AG09319 (cell line): ENCODE data around the gene CCDC6.

Experiments used
- DNase-seq: peaks from one replicate; pipeline ENCODE4 v3.0.0-alpha.2; 2010; ENCODE audit warnings: low read depth; ENCODE audit errors: extremely low read depth
- CTCF ChIP-seq: IDR thresholded peaks from 2 replicates; pipeline ENCODE4 v1.5.1; 2011; ENCODE audit warnings: low read depth, mild to moderate bottlenecking, inconsistent platforms, low read length, moderate library complexity

CCDC6 gene

GRCh38 chr10:59905066-59905730 lies 1.2 kb downstream of the CCDC6 start:
- TF ChIP-seq CTCF, result no peak
- DNase-seq, result no peak

DNA sequence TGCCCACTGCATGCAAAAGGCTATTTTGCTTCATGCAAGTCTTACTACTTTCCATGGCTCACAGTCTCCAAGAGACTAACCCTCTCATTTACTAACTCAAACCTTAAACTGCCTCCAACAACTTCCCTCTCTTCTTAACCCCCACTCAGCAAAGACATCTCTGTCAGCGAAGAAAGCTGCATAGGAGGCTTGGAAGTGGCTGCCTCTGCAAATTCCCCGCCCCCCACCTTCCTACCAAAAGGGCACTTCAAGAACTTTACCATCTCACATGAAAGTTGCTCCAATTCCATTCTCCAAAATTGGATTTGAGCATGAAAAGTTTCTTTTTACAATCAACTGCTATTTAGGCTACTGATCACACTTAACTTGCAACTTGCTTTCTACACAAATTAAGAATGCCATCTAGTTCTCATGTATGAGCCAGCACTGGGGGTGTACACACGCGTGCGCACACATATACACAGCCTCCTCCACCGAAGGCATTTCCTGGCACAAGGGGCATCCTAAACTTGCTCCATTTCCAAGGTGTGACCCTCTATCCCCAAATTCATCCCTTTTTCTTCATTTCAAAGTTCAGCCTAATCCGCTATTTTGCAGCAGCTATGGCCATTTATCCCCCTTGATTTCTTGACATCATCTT lies 1.8 kb downstream of the CCDC6 start:
- no peak for DNase-seq

DNA sequence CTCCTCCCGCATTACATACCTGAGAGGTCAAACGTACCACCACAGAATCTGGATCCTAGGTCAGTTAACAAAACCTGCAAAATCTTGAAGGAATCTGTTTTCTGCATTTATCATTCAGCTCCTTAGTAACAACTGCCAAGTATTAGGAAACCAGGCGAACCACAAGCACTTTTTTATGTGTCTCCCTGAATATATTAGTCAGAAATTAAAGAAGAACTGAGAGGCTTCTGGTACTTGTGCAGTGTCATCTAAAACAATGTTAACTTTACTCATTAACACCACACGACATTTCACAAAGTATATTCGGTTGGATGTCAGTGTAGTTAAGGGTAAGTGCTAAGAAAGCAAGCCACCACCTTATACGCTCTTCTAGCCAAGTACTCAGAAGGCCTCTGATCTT lies 2.5 kb downstream of the CCDC6 start:
- no peak for TF ChIP-seq CTCF
- DNase-seq, result no peak

More for the DNA sequence above, 1.8 kb downstream of the CCDC6 start:
- TF ChIP-seq CTCF, result no peak

GRCh38 chr10:59902016-59902415 lies 4.3 kb downstream of the CCDC6 start:
- DNase-seq, result no peak
- TF ChIP-seq CTCF, result no peak

GRCh38 chr10:59901470-59901869 lies 4.9 kb downstream of the CCDC6 start:
- no peak for DNase-seq
- TF ChIP-seq CTCF, result no peak

- no peak for TF ChIP-seq CTCF
Measured at GRCh38 chr10:59900048-59900727, 6.2 kb downstream of the CCDC6 start.

More at GRCh38 chr10:59900048-59900727, 6.2 kb downstream of the CCDC6 start:
- no peak for DNase-seq
